ENCODE results near the gene ADAMTS5. TPM values are rescaled to one million over a fixed set of nuclear protein-coding genes. Genes with fewer than 3 reads are reported as not detected.

ADAMTS5 gene
- total and polyA plus RNA-seq, 2 of the 13 experiments (the other 11 are each of a cell fraction or from before 2014, with no cell fraction given) = not detected

DNA sequence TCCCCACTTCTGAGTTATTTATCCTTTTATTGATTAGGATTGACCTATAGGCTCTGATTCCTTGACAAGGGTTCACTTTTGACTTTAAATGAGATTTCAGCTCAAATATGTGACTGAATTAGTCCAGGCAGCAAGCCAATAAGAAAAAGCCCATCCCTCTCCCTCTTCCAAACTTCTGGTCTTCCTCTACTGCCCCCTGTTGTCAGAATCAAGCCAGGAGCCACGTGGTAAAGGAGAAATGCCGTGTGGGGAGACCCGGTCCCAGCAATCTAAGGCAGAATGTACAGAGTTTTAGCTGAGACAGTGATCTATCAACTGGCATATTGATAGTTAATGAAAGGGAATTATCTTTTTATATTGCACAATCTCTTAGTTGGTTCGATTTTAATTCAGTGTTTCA is 5.2 kb downstream of the ADAMTS5 start (continued):
- TF ChIP-seq, protein P1, sequence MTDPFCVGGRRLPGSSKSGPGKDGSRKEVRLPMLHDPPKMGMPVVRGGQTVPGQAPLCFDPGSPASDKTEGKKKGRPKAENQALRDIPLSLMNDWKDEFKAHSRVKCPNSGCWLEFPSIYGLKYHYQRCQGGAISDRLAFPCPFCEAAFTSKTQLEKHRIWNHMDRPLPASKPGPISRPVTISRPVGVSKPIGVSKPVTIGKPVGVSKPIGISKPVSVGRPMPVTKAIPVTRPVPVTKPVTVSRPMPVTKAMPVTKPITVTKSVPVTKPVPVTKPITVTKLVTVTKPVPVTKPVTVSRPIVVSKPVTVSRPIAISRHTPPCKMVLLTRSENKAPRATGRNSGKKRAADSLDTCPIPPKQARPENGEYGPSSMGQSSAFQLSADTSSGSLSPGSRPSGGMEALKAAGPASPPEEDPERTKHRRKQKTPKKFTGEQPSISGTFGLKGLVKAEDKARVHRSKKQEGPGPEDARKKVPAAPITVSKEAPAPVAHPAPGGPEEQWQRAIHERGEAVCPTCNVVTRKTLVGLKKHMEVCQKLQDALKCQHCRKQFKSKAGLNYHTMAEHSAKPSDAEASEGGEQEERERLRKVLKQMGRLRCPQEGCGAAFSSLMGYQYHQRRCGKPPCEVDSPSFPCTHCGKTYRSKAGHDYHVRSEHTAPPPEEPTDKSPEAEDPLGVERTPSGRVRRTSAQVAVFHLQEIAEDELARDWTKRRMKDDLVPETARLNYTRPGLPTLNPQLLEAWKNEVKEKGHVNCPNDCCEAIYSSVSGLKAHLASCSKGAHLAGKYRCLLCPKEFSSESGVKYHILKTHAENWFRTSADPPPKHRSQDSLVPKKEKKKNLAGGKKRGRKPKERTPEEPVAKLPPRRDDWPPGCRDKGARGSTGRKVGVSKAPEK (CRISPR knock-in tag; IDR thresholded peaks at IDR 0.05; ENCODE audit: borderline replicate concordance) = no peak
- no peak for TF ChIP-seq ZNF317 (CRISPR knock-in tag; IDR thresholded peaks at IDR 0.05)
- TF ChIP-seq HHEX (CRISPR knock-in tag; IDR thresholded peaks at IDR 0.05) = no peak

DNA sequence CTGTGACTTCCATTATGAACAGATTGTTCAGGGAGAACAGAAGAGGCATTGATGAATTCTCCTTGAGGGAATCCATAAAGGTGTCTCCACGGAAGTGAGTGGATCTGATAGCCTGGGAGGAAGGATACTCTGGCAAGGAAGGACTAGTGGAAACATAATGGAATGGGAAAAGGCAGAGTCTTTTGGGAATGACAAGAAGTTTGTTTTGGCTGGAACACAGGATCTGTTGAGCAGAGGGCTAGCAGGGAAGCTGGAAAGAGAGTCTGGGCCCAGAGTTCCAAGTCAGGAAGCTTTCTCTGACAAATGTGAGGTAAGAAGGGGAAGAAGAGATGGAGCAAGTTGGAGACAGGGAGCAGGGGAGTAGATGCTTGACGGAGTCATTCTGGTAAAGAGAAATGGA is 8.1 kb downstream of the ADAMTS5 start:
- no peak for ATAC-seq
- Histone ChIP-seq H3K27me3 (ENCODE audit: control insufficient read depth in 1 of 2, insufficient read depth in 2 of 2, low read length in 2 of 2) (no peaks in the 10 kb centered on the region), H3K4me3 (replicated peaks in 1 of 3; ENCODE audit: insufficient read depth in 1 of 3, low read depth in 2 of 3, low read length in 3 of 3) (no peak overlapping the region), H3K4me2 (ENCODE audit: low read depth, low read length) (no peak overlapping the region), H3K9ac (ENCODE audit: insufficient read depth, low read depth, low read length) (no peak overlapping the region), H3K36me3 (replicated peaks in 1 of 2; ENCODE audit: control insufficient read depth in 1 of 2, insufficient read depth in 2 of 2, low read length in 2 of 2) (no peaks in the 10 kb centered on the region), H2AFZ (ENCODE audit: low read length) (no peak overlapping the region), H3K9me3 (ENCODE audit: low read length) (peaks cover 83% of the 10 kb centered on the region), H3K79me2 (ENCODE audit: insufficient read depth, low read length) (no peaks in the 10 kb centered on the region), H4K20me1 (ENCODE audit: insufficient read depth, low read length) (no peaks in the 10 kb centered on the region), H3K27ac (ENCODE audit: extremely low read length, insufficient read depth, low read length) (no peak overlapping the region), H3K4me1 (ENCODE audit: insufficient read depth, low read length) (no peaks in the 10 kb centered on the region)
- 2% methylated on average over 2 of the region's 2 CpGs for WGBS (ENCODE audit: low lambda C conversion rate)
- ChIA-PET POLR2A (no interaction called here), CTCF (ENCODE audit: low intra/inter-chr PET ratio, low total read pairs) (no interaction called here)
- DNase-seq (ENCODE audit: low spot score) = no peak
- TF ChIP-seq RFX1 (IDR thresholded peaks at IDR 0.05) (no peak), NR1H2 (CRISPR knock-in tag; IDR thresholded peaks at IDR 0.05; ENCODE audit: borderline replicate concordance, low read depth) (no peak), ARHGAP35 (CRISPR knock-in tag; IDR thresholded peaks at IDR 0.05; ENCODE audit: borderline replicate concordance) (no peak), ZNF432 (CRISPR knock-in tag; IDR thresholded peaks at IDR 0.05; ENCODE audit: borderline replicate concordance) (no peak), ADNP (CRISPR knock-in tag; IDR thresholded peaks at IDR 0.05) (no peak), ZNF543 (CRISPR knock-in tag; IDR thresholded peaks at IDR 0.05) (no peak), SP4 (CRISPR knock-in tag; IDR thresholded peaks at IDR 0.05) (no peak), ZFP62 (CRISPR knock-in tag; IDR thresholded peaks at IDR 0.05) (no peak), JUN (CRISPR knock-in tag; IDR thresholded peaks at IDR 0.05) (no peak)
- in situ Hi-C loops (cut with HindIII; ENCODE audit: extremely low pct_ligation_motif_present, low pct_unique_long_range_greater_than_20kb) (no loop called here), intact Hi-C loops (cut with micrococcal nuclease; ENCODE audit: unreplicated experiment) (no loop called here)
- FAIRE-seq = no peak
- BruUV-seq (replicated peaks) = no TSS peak

Data from HepG2 (cell line).